Measurements from ENCODE around the gene THSD7B.
"Not testable (repeated sequence)": the region's sequence is repeated elsewhere in the genome, so short reads cannot be mapped to it uniquely, and the experiment has no call there.

The THSD7B gene

GRCh38 chr2:137048455-137048854 lies 283.1 kb downstream of the THSD7B start:
- no peak for DNase-seq

GRCh38 chr2:137049518-137049917 lies 284.2 kb downstream of the THSD7B start:
- DNase-seq, result no peak

GRCh38 chr2:137050949-137051348 lies 285.6 kb downstream of the THSD7B start:
- peak; percentile 10 for DNase-seq

GRCh38 chr2:137051778-137052398 lies 286.5 kb downstream of the THSD7B start:
- no peak for DNase-seq

- DNase-seq, result no peak
These were observed 291.4 kb downstream of the THSD7B start for GRCh38 chr2:137056704-137057103.

- not testable (repeated sequence) for DNase-seq
These were observed 310.9 kb downstream of the THSD7B start for GRCh38 chr2:137076111-137076765.

GRCh38 chr2:137091704-137092103 lies 326.4 kb downstream of the THSD7B start:
- DNase-seq, result no peak

- no peak for DNase-seq
These were observed 327.8 kb downstream of the THSD7B start for GRCh38 chr2:137093116-137093515.

GRCh38 chr2:137096187-137096586 lies 330.8 kb downstream of the THSD7B start:
- DNase-seq, result no peak

GRCh38 chr2:137096693-137097092 lies 331.3 kb downstream of the THSD7B start:
- no peak for DNase-seq

GRCh38 chr2:137101814-137102213 lies 336.5 kb downstream of the THSD7B start:
- not testable (repeated sequence) for DNase-seq

- DNase-seq, result no peak
These were observed 342.6 kb downstream of the THSD7B start for GRCh38 chr2:137107904-137108303.

- no peak for DNase-seq
These were observed 346.6 kb downstream of the THSD7B start for GRCh38 chr2:137111896-137112295.

GRCh38 chr2:137115081-137115794 lies 349.9 kb downstream of the THSD7B start:
- no peak for DNase-seq

- DNase-seq, result no peak
These were observed 350.4 kb downstream of the THSD7B start for GRCh38 chr2:137115795-137116089.

- no peak for DNase-seq
These were observed 352.0 kb downstream of the THSD7B start for GRCh38 chr2:137117385-137117784.

- DNase-seq, result no peak
These were observed 352.8 kb downstream of the THSD7B start for GRCh38 chr2:137118140-137118539.

- no peak for DNase-seq
These were observed 357.9 kb downstream of the THSD7B start for GRCh38 chr2:137123226-137123625.

- DNase-seq, result no peak
These were observed 367.9 kb downstream of the THSD7B start for GRCh38 chr2:137133225-137133624.

- DNase-seq, result no peak
These were observed 372.9 kb downstream of the THSD7B start for GRCh38 chr2:137138263-137138662.

- no peak for DNase-seq
These were observed 386.4 kb downstream of the THSD7B start for GRCh38 chr2:137151731-137152130.

- no peak for DNase-seq
These were observed 389.6 kb downstream of the THSD7B start for GRCh38 chr2:137154946-137155345.

GRCh38 chr2:137155356-137156104 lies 390.2 kb downstream of the THSD7B start:
- no peak for DNase-seq

Data from NCI-H1694 (cell line).